WTC11 (cell line): ENCODE results near the gene HS6ST1.

Experiments
- CREB1 ChIP-seq: sonication (generic); formaldehyde crosslinking; IDR thresholded peaks from 2 replicates; pipeline ENCODE4 v1.8.0; 2023; ENCODE audit warnings: mild to moderate bottlenecking, missing genetic modification reagents
- NFYB ChIP-seq: sonication (generic); formaldehyde crosslinking; conservative IDR thresholded peaks from 2 replicates; pipeline ENCODE4 v1.8.0; 2022; ENCODE audit warnings: low read depth, missing genetic modification reagents
- SP1 ChIP-seq: sonication (generic); formaldehyde crosslinking; conservative IDR thresholded peaks from 2 replicates; pipeline ENCODE4 v1.8.1; 2022; ENCODE audit warnings: missing genetic modification reagents
- ZBTB21 ChIP-seq: sonication (generic); formaldehyde crosslinking; IDR thresholded peaks from 2 replicates; pipeline ENCODE4 v1.8.1; 2023; ENCODE audit warnings: mild to moderate bottlenecking, missing genetic modification reagents, borderline replicate concordance
- ZNF671 ChIP-seq: fragments of 250-450 bp; sonication (Bioruptor Pico); IDR thresholded peaks from 2 replicates; pipeline ENCODE4 v1.8.0; 2021; ENCODE audit warnings: mild to moderate bottlenecking
- TF ChIP-seq, protein P1 (sequence below): fragments of 200-600 bp; IDR thresholded peaks from 2 replicates; pipeline ENCODE4 v1.8.0; 2022; ENCODE audit warnings: antibody characterized with exemption
- TF ChIP-seq, protein P2 (sequence below): sonication (generic); formaldehyde crosslinking; IDR thresholded peaks from 2 replicates; pipeline ENCODE4 v1.8.1; 2023; ENCODE audit warnings: mild to moderate bottlenecking, moderate library complexity, missing genetic modification reagents
- TF ChIP-seq, protein P3 (sequence below): sonication (generic); formaldehyde crosslinking; IDR thresholded peaks from 2 replicates; pipeline ENCODE4 v1.8.1; 2023; ENCODE audit warnings: mild to moderate bottlenecking, missing genetic modification reagents
- TF ChIP-seq, protein P4 (sequence below): sonication (generic); formaldehyde crosslinking; IDR thresholded peaks from 2 replicates; pipeline ENCODE4 v1.8.1; 2022; ENCODE audit warnings: mild to moderate bottlenecking, moderate library complexity, missing genetic modification reagents
- TF ChIP-seq, protein P5 (sequence below): sonication (generic); formaldehyde crosslinking; IDR thresholded peaks from 2 replicates; pipeline ENCODE4 v1.8.0; 2022; ENCODE audit warnings: mild to moderate bottlenecking, missing genetic modification reagents
- TF ChIP-seq, protein P6 (sequence below): fragments of 250-450 bp; sonication (Bioruptor Pico); IDR thresholded peaks from 2 replicates; pipeline ENCODE4 v1.9.0; 2021; ENCODE audit warnings: mild to moderate bottlenecking

DNA sequence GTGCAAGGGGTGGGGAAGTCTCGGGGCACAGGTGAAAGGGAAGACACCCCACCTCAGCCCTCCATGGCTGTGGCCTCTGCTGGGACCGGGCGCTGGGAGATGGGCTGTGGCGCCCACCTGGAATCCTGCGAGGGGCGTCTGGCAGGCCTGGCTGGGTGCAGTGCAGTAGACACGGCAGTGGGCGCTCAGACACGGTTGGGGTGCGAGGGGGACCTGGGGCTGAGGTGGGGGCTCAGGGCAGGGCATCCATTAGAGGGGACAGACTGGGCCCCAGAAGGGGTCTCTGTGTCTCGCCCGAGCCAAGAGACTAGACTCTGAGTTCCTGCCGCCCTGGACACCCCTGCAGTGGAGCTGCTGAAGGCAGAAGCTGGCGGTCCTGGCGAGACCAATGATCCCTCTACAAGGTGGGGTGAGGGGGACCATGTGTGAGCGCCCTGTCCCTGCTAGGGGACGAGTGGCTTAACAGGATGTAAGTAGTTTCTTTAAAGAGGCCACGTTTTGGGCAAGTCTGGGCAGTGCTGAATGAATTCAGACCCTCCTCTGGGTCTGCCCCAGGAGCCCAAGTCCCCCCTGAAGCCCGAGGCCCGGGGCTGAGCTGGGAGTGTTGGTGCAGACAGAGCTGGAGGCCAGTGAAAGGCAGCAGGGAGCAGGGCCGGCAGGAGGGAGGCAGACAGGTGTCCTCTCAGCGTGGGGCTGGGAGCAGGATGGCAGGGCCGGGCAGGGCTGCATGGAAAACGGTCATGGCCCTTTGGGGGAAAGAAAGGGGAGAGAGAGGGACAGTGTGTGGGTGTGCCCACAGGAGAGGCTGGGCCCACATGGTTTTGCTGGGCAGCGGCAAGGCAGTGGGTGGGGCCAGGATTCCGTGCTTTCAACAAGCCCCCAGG lies 57.2 kb downstream of the HS6ST1 start:
- TF ChIP-seq, protein P1, sequence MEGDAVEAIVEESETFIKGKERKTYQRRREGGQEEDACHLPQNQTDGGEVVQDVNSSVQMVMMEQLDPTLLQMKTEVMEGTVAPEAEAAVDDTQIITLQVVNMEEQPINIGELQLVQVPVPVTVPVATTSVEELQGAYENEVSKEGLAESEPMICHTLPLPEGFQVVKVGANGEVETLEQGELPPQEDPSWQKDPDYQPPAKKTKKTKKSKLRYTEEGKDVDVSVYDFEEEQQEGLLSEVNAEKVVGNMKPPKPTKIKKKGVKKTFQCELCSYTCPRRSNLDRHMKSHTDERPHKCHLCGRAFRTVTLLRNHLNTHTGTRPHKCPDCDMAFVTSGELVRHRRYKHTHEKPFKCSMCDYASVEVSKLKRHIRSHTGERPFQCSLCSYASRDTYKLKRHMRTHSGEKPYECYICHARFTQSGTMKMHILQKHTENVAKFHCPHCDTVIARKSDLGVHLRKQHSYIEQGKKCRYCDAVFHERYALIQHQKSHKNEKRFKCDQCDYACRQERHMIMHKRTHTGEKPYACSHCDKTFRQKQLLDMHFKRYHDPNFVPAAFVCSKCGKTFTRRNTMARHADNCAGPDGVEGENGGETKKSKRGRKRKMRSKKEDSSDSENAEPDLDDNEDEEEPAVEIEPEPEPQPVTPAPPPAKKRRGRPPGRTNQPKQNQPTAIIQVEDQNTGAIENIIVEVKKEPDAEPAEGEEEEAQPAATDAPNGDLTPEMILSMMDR, result no peak
- TF ChIP-seq, protein P2, sequence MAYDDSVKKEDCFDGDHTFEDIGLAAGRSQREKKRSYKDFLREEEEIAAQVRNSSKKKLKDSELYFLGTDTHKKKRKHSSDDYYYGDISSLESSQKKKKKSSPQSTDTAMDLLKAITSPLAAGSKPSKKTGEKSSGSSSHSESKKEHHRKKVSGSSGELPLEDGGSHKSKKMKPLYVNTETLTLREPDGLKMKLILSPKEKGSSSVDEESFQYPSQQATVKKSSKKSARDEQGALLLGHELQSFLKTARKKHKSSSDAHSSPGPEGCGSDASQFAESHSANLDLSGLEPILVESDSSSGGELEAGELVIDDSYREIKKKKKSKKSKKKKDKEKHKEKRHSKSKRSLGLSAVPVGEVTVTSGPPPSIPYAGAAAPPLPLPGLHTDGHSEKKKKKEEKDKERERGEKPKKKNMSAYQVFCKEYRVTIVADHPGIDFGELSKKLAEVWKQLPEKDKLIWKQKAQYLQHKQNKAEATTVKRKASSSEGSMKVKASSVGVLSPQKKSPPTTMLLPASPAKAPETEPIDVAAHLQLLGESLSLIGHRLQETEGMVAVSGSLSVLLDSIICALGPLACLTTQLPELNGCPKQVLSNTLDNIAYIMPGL (CRISPR knock-in tag), result no peak
- TF ChIP-seq NFYB (CRISPR knock-in tag) (no peak), SP1 (CRISPR knock-in tag) (no peak), ZNF671 (CRISPR knock-in tag) (no peak), CREB1 (no peak), ZBTB21 (CRISPR knock-in tag) (no peak)
- TF ChIP-seq, protein P3, sequence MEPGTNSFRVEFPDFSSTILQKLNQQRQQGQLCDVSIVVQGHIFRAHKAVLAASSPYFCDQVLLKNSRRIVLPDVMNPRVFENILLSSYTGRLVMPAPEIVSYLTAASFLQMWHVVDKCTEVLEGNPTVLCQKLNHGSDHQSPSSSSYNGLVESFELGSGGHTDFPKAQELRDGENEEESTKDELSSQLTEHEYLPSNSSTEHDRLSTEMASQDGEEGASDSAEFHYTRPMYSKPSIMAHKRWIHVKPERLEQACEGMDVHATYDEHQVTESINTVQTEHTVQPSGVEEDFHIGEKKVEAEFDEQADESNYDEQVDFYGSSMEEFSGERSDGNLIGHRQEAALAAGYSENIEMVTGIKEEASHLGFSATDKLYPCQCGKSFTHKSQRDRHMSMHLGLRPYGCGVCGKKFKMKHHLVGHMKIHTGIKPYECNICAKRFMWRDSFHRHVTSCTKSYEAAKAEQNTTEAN, result no peak
- TF ChIP-seq, protein P4, sequence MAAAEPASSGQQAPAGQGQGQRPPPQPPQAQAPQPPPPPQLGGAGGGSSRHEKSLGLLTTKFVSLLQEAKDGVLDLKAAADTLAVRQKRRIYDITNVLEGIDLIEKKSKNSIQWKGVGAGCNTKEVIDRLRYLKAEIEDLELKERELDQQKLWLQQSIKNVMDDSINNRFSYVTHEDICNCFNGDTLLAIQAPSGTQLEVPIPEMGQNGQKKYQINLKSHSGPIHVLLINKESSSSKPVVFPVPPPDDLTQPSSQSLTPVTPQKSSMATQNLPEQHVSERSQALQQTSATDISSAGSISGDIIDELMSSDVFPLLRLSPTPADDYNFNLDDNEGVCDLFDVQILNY (CRISPR knock-in tag), result no peak
- TF ChIP-seq, protein P5, sequence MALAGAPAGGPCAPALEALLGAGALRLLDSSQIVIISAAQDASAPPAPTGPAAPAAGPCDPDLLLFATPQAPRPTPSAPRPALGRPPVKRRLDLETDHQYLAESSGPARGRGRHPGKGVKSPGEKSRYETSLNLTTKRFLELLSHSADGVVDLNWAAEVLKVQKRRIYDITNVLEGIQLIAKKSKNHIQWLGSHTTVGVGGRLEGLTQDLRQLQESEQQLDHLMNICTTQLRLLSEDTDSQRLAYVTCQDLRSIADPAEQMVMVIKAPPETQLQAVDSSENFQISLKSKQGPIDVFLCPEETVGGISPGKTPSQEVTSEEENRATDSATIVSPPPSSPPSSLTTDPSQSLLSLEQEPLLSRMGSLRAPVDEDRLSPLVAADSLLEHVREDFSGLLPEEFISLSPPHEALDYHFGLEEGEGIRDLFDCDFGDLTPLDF (CRISPR knock-in tag), result no peak
- TF ChIP-seq, protein P6, sequence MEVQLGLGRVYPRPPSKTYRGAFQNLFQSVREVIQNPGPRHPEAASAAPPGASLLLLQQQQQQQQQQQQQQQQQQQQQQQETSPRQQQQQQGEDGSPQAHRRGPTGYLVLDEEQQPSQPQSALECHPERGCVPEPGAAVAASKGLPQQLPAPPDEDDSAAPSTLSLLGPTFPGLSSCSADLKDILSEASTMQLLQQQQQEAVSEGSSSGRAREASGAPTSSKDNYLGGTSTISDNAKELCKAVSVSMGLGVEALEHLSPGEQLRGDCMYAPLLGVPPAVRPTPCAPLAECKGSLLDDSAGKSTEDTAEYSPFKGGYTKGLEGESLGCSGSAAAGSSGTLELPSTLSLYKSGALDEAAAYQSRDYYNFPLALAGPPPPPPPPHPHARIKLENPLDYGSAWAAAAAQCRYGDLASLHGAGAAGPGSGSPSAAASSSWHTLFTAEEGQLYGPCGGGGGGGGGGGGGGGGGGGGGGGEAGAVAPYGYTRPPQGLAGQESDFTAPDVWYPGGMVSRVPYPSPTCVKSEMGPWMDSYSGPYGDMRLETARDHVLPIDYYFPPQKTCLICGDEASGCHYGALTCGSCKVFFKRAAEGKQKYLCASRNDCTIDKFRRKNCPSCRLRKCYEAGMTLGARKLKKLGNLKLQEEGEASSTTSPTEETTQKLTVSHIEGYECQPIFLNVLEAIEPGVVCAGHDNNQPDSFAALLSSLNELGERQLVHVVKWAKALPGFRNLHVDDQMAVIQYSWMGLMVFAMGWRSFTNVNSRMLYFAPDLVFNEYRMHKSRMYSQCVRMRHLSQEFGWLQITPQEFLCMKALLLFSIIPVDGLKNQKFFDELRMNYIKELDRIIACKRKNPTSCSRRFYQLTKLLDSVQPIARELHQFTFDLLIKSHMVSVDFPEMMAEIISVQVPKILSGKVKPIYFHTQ (CRISPR knock-in tag), result no peak
